HTR-8/SVneo (cell line): Measurements from ENCODE around the gene PTPN14.
"Not testable (repeated sequence)": the region's sequence is repeated elsewhere in the genome, so short reads cannot be mapped to it uniquely, and the experiment has no call there.

Source experiments
- DNase-seq: peaks from one replicate; pipeline ENCODE4 v3.0.0; 2011; ENCODE audit warnings: low spot score, mixed read lengths; ENCODE audit not compliant: insufficient read length
- FAIRE-seq: peaks from 2 replicates; lab custom pipeline; 2011; peaks lifted over from hg19 to GRCh38; lab: Jason Lieb, UNC

The PTPN14 gene

GRCh38 chr1:214416417-214416816 lies 135.0 kb downstream of the PTPN14 start:
- DNase-seq (no peak), FAIRE-seq (no peak)

- no peak for FAIRE-seq
- no peak for DNase-seq
Measured at GRCh38 chr1:214415131-214415530, 136.3 kb downstream of the PTPN14 start.

GRCh38 chr1:214414691-214415090 lies 136.7 kb downstream of the PTPN14 start:
- FAIRE-seq (no peak), DNase-seq (no peak)

GRCh38 chr1:214413315-214413714 lies 138.1 kb downstream of the PTPN14 start:
- no peak for DNase-seq
- no peak for FAIRE-seq

- DNase-seq (peak; percentile 37), FAIRE-seq (peak; percentile 79)
Measured at GRCh38 chr1:214404571-214405213, 146.7 kb downstream of the PTPN14 start.

GRCh38 chr1:214404154-214404553 lies 147.2 kb downstream of the PTPN14 start:
- FAIRE-seq (no peak), DNase-seq (peak; percentile 53)

- DNase-seq (no peak), FAIRE-seq (no peak)
Measured at GRCh38 chr1:214403431-214403830, 148.0 kb downstream of the PTPN14 start.

- DNase-seq (no peak), FAIRE-seq (no peak)
Measured at GRCh38 chr1:214402613-214403083, 148.8 kb downstream of the PTPN14 start.

GRCh38 chr1:214401666-214402065 lies 149.7 kb downstream of the PTPN14 start:
- FAIRE-seq (no peak), DNase-seq (no peak)

GRCh38 chr1:214400131-214400530 lies 151.3 kb downstream of the PTPN14 start:
- FAIRE-seq (no peak), DNase-seq (no peak)

- DNase-seq = no peak
- no peak for FAIRE-seq
Measured at GRCh38 chr1:214398490-214398889, 152.9 kb downstream of the PTPN14 start.

GRCh38 chr1:214397497-214397896 lies 153.9 kb downstream of the PTPN14 start:
- DNase-seq = no peak
- FAIRE-seq = no peak

GRCh38 chr1:214396330-214396729 lies 155.1 kb downstream of the PTPN14 start:
- FAIRE-seq = no peak
- no peak for DNase-seq

GRCh38 chr1:214394569-214394968 lies 156.8 kb downstream of the PTPN14 start:
- not testable (repeated sequence) for FAIRE-seq, DNase-seq

- DNase-seq (no peak), FAIRE-seq (no peak)
Measured at GRCh38 chr1:214393086-214393485, 158.3 kb downstream of the PTPN14 start.

GRCh38 chr1:214391873-214392645 lies 159.3 kb downstream of the PTPN14 start:
- no peak for DNase-seq
- FAIRE-seq = no peak

- DNase-seq = no peak
- FAIRE-seq = no peak
Measured at GRCh38 chr1:214389734-214390133, 161.7 kb downstream of the PTPN14 start.

GRCh38 chr1:214386747-214387146 lies 164.7 kb downstream of the PTPN14 start:
- FAIRE-seq = peak; percentile 96
- no peak for DNase-seq

- no peak for DNase-seq
- no peak for FAIRE-seq
Measured at GRCh38 chr1:214386333-214386732, 165.1 kb downstream of the PTPN14 start.

GRCh38 chr1:214385428-214385827 lies 166.0 kb downstream of the PTPN14 start:
- no peak for DNase-seq
- no peak for FAIRE-seq

- DNase-seq (no peak), FAIRE-seq (no peak)
Measured at GRCh38 chr1:214384373-214385079, 166.9 kb downstream of the PTPN14 start.
